Eye (tissue), 1 donor: ENCODE results near the gene ZNF236.
A peak's percentile ranks its signal among the peaks of the same experiment; 100 is the strongest.

Experiments used
- DNase-seq: peaks from one replicate; pipeline ENCODE4 v3.0.0-alpha.2; 2015

Gene ZNF236

DNA sequence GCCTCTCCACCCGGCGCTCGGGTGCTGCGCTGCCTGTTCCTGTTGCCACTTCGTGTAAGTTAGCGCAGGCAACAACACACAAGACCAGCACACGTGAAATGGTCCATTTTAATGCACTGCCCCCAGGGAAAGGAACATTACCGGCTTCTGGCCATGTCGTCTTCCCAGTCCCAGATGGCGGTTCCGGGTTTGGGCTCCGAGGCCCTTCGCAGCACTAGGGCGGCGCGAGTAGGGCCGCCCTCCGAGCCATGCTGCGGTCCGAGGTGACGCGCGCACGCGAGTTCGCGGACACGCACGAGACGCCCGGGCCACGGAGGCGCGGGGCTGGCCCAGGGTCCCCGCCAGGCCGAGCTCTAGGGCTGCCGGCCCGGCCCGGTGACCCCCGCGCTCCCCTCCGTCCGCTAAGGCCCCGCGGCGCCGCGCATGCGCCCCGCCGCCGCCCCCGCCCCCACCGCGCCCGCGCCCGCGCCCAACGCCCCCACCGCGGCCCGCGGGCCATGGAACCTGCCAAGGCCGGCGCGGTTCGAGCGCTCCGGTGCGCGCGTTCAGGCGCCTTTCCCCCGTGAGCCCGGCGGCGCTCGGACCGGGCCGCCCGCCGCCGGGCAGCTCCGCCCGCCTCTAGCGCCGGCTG, 367 bp upstream of the ZNF236 start:
- peak; percentile 84 for DNase-seq

DNA sequence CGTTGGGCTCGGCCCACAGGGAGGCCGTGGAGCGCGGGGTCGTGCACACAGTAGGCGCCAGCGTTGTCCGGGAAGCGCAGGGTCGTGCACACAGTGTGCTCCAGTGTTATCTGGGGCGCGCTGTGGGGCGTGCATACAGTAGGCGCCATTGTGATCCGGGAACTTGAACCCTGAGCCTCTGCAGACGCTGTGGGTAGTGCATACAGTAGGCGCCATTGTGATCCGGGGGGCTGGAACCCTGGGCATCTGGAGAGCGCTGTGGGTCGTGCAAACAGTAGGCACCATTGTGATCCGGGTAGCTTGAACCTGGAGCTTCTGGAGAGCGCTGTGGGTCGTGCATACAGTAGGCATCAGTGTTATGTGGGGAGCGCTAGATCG, 793 bp downstream of the ZNF236 start:
- no peak for DNase-seq

DNA sequence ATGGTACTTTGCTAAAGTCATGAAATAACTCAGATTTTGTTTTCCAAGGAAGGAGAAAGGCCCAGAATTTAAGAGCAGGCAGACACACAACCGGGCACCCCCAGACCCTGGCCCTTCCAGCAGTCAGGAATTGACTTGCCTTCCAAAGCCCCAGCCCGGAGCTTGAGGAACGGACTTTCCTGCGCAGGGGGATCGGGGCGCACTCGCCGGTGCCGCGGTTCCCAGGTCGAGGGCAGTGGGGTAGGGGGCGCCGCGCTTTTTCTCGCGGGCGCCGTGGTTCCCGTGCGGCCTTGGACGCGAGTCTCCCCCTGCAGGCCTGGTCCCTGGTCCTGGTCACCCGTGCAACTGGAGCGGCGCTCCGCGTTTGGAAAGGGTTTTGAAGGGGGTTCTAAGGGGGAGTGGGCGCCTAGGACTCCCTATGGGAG, 1.2 kb downstream of the ZNF236 start:
- peak; percentile 67 for DNase-seq

DNA sequence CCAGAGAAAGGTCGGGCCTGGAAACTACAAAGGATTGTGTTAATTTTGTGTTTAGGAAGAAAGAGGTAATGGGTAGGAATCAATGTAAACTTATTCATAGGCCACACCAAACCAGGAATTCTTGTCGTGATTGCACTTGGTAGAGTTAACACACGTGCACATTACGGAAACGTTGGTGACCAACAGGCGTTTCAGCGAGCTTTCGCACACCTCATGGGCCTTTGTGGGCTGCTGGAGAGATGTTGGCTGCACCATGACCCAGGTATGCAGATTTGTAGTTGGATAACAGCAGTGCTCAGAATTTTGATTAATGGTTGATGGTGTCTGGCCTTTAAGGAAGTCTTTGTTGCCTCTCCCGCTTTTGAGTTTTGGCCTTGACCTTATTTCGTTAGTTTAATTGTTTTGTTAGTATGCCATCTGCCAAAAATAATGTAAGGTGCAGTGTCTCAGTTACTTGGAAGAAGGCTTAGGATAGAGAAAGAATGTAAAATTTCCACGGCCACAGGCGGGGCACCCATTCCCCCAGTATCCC, 1.9 kb downstream of the ZNF236 start:
- DNase-seq: peak; percentile 39

DNA sequence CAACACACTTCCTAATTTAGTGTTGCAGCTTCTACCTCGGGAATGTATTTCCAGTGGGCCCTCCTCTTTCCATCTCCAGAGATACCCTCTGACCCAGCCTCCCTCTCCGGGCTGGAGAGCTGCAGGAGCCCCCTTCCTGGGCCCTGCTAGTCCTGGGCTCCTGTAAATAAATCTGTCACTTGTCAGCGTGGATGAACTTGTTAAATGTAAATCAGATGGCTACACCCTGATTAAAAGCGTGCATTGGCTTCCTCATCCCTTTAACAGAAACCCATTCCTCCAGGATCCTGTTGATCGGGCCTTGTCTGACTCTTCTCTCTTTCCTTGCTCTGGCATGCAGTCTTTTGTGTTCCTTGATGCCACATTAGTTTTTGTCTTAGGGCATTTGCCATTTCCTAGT, 2.4 kb downstream of the ZNF236 start:
- peak; percentile 13 for DNase-seq

DNA sequence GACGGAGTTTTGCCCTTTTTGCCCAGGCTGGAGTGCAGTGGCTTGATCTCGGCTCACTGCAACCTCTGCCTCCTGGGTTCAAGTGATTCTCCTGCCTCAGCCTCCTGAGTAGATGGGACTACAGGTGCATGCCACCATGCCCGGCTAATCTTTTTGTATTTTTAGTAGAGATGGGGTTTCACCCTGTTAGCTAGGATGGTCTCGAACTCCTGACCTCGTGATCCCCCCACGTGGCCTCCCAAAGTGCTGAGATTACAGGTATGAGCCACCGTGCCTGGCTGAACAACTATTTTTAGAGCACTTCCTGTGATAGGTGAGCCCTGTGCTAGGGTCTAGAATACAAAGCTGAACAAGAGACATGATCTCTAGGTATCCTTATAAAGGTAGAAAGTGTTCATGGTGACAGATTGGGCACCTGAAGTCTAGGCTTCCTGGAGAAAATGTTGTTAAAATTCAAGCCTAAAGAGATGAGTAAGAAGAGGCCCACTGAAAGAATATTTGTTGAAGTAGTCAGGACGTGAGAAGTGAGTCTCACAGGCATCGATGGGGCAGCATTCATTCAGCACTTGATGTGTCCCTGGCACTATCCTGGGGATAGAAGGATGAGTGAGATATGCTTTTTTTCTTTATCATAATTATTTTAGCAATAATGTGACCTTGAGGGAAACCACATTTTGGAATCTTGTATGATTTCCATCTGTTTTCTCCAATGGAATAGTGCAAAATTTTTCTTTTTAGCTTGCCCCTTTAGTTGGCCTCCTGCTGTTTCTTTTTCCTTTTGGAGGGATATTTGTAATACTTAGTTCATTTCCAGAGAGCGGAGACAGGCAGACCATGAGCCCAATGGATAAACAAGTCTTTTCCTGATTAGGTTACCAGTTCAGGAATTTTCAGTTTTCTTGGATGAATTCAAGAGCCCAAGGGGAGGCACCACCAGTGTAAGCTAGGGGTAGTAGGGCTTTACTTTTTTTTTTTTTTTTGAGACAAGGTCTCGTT, 5.1 kb downstream of the ZNF236 start:
- DNase-seq: peak; percentile 19

DNA sequence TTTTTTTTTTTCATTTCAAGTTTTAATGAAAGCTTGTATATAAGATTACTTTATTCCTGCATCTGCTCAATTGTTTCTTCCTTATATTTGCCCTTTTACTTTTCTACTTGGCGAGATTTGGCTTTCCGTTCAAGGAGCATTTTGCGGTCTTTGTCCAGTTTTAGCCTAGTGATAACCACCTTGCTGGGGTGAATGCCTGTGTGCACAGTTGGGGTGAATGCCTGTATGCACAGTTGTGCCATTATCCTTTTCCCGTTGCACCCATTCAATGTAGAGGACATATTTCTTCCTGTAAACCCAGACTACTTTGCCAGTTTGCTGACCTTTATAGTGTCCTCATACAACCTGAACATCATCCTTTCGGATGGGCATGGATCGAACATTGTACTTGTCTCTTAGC, 12.0 kb downstream of the ZNF236 start:
- no peak for DNase-seq

DNA sequence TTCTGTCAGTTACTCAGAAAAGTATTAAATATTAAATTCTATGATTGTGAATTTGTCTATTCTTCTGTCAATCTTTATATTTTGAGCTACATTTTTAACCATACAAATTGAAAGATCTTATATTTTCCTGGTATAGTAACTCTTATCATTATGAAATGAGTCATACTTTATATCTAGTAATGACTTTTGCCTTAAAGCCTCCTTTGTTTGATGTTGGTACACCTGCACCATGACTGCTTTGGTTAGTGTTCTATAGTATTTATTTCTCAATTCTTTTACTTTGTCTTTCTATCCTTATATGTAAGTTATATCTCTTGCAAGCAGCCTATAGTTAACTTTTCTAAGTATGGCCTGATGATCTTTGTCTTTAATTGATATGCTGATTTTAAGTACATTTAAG, 13.0 kb downstream of the ZNF236 start:
- DNase-seq: no peak

DNA sequence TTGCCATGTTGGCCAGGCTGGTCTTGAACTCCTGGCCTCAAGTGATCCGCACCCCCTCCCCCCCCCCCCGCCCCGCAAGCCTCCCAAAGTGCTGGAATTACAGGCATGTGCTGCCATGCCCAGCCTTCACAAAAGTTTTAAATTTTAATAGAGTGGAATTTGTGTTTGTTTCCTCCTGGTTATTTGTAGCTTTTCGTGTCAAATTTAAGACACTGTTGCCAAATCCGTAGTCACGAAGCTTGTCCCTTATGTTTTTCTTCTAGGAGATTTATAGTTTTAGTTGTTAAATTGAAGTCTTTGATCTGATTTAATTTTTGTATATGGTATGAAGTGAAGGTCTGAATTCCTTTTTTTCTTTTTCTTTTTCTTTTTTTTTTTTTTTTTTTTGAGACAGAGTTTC, 14.7 kb downstream of the ZNF236 start:
- DNase-seq: no peak

DNA sequence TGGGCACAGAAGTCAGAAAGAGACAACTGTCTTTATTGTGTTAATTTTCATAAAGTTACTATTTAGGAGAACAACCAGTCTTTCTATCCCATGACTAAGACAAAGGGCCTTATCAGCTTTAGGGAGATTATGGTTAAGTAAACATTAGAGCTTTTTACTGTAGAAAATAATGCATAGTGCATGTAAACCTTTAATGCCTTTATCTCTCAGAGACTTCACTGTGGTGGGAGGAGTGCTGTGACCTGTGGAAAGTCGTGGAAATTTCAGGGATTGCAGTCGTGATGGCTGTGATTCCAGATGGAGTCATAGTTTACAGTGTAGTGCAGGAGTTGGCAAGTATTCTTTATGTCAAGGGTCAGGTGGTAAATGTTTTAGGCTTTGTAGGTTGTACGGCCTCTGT, 15.8 kb downstream of the ZNF236 start:
- no peak for DNase-seq

DNA sequence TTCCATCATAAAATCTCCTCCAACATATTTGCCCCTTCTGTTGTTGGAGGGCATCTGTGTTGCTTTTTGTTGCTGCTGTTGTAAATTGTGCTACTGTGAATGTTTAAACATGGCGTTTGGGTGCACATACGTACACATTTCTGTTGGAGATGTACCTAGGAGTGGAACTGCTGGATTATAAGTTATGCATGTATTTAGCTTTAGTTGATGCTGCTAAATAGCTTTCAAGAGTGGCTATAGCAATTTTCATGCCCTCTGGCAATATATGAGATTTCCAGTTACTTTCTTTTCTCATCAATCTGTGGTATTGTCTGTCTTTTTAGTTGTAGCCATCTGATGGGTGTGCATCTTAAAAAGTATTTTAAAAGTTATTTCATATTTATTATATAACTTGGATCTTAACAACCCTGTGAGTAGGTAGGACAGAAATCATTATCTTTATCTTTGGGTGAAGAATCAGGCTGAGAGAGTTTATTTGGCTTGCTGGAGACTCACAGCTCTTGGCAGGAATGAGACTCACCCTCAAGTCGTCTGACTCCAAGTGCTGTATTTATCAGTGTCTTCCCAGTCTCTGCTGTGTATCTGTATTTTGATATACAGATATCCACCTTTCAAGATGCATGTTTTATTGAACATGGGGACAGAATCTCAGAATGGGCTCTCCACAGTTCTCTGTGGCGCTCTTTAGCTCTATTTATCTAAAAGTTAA, 16.9 kb downstream of the ZNF236 start:
- DNase-seq: no peak

DNA sequence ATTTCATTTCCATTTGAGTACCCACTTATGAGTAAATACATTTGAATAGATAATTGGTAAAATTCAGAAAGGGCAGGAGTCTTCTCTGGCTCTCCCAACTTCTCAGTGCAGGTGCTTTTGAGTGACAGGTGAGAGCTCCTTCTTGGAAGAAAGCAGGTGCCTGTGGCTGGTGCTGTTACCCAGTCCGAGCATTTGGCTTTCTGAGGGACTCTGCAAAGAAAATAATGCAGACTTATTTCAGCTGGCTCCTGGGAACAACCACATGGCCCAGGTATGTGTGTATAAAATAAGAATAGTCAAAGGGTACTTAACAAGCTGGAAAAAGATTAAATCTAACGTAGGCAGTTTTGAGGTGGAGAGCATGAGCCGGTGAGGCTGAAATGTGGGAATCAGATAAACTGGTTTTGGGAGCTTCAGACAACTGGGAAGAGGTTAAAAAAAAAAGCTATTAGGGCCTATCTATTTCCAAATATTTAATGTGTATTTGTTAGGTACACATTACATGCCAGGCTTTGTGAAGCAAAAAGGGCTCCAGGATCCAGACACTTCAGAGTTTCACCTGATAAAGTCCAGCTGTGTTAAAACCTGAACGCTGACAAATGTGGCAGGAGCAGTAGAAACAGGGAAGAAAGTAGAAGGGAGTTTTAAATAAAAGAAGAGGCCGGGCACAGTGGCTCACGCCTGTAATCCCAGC, 20.6 kb downstream of the ZNF236 start:
- no peak for DNase-seq

DNA sequence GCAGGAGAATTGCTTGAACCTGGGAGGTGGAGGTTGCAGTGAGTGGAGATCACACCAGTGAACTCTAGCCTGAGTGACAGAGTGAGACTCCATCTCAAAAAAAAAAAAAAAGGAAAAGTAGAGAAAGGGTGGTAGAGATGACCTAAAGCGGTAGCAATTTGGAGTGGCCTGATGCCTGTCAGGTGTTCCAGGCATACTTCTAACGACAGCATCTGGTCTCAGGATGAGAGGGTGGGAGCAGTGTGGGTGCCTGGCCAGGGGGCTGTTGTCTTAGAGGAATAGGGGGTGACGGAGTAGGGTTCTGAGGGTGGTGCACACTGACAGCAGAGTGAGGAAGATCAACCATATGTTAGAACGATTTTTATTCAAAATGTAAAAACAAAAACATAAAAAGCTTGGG, 21.8 kb downstream of the ZNF236 start:
- no peak for DNase-seq

DNA sequence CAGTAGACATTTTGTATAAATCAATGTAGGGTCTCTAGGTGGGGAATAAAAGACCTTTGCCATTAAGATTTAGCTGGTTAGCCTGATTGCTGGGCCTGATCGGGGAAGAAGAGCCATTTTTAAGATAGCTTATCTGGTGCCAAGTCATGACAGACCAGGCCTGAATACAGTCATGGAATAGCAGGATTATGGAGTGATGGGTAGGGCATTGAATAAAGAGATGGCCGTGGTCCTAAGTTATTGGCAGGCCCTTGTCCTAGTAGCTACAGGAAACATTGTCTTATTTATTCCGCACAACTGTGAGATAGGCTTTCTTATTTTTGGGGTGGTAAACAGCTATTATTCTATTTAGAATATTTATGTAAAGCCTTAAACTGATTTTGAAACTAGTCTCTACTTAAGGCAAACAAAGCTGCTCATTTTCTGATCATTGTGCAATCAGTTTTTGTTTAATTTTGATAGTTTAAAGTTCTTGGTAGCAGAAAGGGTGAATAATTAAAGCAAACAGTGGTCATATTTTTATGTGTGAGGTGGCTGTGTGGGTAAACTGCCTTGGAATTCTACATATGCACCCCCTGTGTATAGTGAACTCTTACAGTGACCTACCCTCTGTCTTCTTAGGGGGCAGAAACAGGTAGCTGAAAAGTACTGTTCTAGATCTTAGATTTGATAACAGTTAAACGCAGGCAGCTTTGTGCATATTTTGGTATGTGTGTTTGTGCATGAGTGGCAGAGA, 22.6 kb downstream of the ZNF236 start:
- no peak for DNase-seq

DNA sequence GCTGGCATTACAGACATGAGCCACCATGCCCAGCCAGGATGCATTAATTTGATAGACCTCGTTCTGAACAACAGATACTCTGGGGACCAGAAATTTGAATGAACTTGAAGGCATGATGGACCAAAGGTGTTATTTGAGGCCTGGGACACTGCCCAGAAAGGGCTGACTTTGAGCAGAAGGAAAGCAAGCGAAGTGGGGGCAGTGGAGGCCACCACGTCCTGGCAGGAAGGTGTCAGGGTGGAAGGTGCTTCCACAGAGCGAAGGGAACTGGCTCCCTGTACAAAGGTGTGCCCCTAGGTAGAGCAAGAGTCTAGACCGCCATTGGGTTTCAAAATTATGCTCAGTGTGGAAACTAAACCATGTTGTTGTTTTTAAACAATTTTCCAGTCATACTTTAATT, 23.9 kb downstream of the ZNF236 start:
- no peak for DNase-seq

DNA sequence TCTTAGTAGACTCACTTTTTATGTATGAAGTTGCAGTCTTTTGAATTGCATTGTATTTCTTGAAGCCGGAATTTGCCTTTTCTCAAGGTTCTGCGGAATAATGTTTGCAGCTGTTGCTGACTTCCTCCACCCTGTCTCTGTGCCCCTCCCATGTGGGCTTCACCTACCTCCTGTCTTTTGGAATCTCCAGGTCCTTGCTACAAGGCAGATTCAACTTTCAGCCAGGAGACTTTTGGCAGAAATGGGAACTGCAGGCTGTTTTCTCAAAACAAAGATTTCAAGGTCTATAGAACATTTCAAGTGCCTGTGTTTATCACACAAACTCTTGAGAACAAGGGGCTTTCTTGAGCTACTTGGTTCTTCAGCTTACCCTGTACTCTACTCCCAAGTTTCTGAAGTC, 25.6 kb downstream of the ZNF236 start:
- DNase-seq: no peak

DNA sequence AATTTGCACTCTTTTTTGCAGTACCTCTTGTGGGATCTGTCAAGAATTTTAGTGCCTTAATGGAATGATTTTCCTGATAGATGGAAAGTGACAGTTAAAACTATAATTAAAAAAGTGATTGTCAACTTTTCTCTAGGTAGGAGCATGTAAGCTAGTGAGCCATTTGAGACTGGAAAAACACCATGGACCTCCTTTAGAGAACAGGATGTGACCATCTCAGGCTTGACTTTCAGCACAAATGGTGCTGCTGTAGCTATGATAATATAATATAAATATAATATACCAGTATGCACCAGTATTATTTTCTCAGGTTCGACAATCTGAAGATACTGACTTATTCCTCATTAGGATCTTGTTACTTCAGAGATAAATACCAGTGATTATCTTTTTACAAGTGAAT, 27.8 kb downstream of the ZNF236 start:
- no peak for DNase-seq

DNA sequence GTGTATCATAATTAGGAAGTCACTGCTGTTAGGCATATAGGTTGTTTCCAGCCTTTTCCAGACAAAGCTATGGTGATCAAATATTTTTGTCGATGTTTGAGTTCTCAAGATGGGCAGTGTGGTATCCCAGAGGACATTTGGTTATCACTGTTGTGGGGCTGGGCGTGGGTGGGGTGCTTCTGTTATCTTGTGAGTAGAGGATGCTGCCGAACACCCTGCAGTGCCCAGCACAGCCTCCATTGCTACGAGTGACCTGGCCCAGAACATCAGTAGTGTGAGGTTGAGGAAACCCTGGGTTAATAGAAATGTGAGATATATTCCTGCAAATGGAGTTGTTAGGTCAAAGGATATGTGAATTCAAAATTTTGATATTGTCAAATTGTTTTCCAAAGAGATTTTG, 33.2 kb downstream of the ZNF236 start:
- DNase-seq: no peak

DNA sequence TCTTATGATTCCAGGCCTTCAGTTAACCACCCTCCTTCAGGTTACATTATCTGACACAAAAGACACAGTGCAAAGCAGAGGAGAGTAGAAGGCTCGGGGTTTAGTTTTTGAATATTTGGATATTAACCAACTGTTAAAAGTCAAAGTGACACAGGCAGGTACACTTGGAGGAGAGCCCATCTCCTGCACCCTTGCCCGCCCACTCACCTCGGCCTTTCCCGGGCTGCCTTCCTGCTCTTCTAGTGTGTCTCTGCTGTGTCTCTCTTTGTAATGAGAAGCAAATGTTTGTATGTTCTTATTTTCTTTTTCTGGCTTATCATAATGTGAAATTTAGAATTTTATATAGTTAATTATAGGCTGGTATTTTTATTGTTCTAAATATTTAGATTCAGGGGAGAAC, 35.1 kb downstream of the ZNF236 start:
- DNase-seq: no peak

DNA sequence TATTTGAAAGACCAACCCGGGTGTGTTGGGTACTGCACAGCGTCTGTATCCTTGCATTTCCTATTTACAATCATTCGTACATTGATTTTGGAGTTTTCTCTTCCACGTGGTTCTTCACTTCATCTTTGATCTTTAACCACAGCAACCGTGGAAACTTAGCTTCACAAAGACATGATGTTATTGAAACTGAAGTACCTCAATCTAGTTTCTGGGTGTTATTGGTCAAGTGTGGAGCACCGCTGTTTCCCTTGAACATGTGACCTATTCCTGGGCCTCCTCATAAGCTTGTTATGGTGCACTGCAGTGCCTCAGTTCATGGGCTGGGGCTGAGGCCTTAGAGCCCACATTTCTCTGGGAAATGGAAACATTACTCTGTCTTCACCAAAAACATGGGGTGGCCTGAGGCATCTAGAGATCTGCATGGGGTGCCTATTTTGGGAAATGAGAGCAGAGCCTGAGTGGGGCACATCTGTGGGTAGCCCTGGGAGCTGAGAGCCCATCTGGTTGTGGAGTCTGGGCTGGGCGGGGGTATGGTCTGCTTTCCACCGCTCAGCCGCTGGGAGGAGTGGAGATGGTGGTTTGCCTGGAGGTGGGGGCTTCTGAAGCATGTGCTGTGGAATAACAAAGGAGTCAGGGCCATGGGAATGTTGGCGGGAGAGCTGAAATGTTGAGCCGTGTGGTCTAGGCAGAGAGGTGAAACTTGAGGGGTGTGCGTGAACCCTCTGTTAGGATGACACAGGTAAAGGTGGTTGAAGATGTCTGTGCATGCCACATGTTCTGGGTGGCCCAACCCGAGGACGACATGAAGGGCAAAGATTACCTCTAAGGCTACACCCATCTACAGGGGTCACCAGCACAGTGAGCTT, 37.4 kb downstream of the ZNF236 start:
- no peak for DNase-seq

DNA sequence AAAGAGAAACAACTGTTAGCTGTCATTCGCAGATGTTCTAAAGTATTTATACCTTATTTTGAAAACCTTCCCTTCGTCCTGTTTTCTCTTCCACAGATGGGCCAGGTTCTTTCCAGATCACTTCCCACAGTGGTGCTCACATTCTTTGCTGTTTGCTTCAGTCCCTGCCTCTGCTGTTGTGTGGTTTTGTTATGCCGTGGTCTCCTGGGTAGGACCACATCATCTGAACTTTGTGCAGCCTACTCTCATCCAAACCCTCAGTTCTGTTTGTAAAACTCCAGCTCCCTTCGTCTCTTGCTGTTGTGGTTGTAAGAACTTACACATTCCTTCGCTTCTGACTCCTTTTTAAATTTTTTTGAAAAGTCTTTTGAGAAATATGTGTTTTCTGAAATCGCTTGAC, 38.1 kb downstream of the ZNF236 start:
- DNase-seq: no peak
